T follicular helper cell (primary cell): ENCODE measurements around the gene S100A3.
A peak's percentile ranks its signal among the peaks of the same experiment; 100 is the strongest.
"Not testable (repeated sequence)": the region's sequence is repeated elsewhere in the genome, so short reads cannot be mapped to it uniquely, and the experiment has no call there.

Experiments used
- DNase-seq: peaks from one replicate; pipeline ENCODE4 v3.0.0-alpha.2; 2020; ENCODE audit warnings: low read depth

S100A3 gene

GRCh38 chr1:153569465-153569864 is 20.4 kb upstream of the S100A3 start:
- DNase-seq: no peak

- peak; percentile 65 for DNase-seq
Measured at GRCh38 chr1:153568367-153569099, 19.5 kb upstream of the S100A3 start.

GRCh38 chr1:153567621-153568366 is 18.7 kb upstream of the S100A3 start:
- no peak for DNase-seq

GRCh38 chr1:153566414-153567371 is 17.6 kb upstream of the S100A3 start:
- DNase-seq: peak; percentile 50

GRCh38 chr1:153565529-153566374 is 16.7 kb upstream of the S100A3 start, which contains the start of gene S100A2:
S100A2 (minus strand) TSS chr1:153565844; CDS start chr1:153563877, 1,967 bp downstream.
- DNase-seq: no peak

GRCh38 chr1:153563991-153564390 is 14.9 kb upstream of the S100A3 start:
- DNase-seq: no peak

- DNase-seq: no peak
Measured at GRCh38 chr1:153563483-153563901, 14.4 kb upstream of the S100A3 start.

GRCh38 chr1:153562021-153562420 is 13.0 kb upstream of the S100A3 start:
- DNase-seq: not testable (repeated sequence)

- DNase-seq: no peak
Measured at GRCh38 chr1:153561466-153561985, 12.5 kb upstream of the S100A3 start.

- no peak for DNase-seq
Measured at GRCh38 chr1:153560771-153561465, 11.9 kb upstream of the S100A3 start.

GRCh38 chr1:153560241-153560640 is 11.2 kb upstream of the S100A3 start:
- DNase-seq: no peak

- DNase-seq: no peak
Measured at GRCh38 chr1:153557877-153558276, 8.8 kb upstream of the S100A3 start.

- DNase-seq: no peak
Measured at GRCh38 chr1:153556348-153556747, 7.3 kb upstream of the S100A3 start.

- DNase-seq: no peak
Measured at GRCh38 chr1:153553830-153554541, 4.9 kb upstream of the S100A3 start.

GRCh38 chr1:153553096-153553495 is 4.0 kb upstream of the S100A3 start:
- no peak for DNase-seq

GRCh38 chr1:153552335-153552734 is 3.3 kb upstream of the S100A3 start:
- no peak for DNase-seq

- no peak for DNase-seq
Measured at GRCh38 chr1:153550827-153551500, 1.9 kb upstream of the S100A3 start.

GRCh38 chr1:153550398-153550758 is 1.3 kb upstream of the S100A3 start:
- no peak for DNase-seq

GRCh38 chr1:153549741-153550397 is 811 bp upstream of the S100A3 start:
- no peak for DNase-seq
